ENCODE measurements around the gene SHROOM3.

SHROOM3 gene

DNA sequence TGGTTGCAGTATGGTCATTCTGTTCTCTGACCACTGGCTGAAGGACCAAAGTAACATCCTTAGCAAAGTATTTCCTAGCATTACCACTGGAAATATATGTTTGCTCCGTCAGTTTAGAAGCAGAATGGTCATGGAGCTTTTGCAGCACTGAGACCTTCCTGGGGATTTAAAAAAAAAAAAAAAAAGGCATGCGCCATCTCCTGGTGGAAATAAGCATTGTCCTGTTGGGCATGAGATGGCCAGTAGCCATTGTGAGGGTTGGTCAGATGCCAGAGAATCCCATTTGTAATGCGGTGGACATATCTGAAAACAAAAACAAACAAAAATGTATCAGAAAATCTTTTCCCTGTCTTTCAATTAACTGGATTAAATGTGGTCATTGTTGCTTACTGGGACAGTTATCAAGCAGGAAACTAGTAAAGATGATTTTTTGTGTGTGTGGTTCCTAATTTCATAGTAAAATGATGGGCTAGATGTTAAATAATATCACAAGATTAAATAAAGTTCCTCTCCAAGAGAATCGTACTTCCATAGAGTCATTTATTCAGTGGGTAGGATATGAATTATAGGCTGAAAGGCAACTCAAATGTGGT lies 323.4 kb downstream of the SHROOM3 start:
- DNase-seq = no peak

DNA sequence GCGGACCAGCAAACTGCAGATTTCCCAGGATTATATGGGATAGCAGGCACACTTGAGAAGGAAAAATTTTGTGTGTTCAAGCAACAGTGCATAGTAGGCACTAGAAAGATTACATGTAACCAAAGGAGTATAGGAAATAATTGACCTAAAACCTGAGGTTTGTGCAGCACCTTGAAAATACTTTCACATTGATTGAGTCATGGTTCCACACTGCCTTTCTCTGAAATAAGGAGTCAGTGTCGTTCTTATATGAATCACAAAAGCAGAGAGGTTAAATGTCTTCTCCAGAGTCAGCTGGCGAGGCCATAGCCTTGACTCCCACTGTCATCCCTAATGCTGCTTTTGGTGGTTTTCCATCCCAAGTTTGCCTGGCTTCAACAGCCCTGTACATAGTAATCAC lies 324.0 kb downstream of the SHROOM3 start:
- no peak for DNase-seq

DNA sequence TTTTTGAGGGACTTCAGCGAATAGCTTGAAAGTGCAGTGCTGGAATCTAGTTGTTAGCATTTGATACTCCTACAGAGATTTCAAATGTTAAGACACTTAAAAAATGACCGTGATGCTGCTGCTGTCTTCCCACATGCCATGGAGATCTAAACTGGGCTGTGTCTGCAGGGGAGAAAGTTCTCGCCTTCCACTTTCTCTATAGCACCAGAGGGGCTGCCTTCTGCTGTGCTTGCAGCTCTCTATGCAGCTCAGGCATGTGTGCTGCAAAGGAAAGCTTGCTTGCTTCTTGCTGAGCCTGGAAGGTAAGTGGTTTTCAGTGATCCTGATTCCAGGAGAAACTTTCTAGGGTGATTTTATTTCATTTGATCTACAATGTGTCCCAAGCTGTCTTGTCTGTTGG lies 325.2 kb downstream of the SHROOM3 start:
- DNase-seq = no peak

DNA sequence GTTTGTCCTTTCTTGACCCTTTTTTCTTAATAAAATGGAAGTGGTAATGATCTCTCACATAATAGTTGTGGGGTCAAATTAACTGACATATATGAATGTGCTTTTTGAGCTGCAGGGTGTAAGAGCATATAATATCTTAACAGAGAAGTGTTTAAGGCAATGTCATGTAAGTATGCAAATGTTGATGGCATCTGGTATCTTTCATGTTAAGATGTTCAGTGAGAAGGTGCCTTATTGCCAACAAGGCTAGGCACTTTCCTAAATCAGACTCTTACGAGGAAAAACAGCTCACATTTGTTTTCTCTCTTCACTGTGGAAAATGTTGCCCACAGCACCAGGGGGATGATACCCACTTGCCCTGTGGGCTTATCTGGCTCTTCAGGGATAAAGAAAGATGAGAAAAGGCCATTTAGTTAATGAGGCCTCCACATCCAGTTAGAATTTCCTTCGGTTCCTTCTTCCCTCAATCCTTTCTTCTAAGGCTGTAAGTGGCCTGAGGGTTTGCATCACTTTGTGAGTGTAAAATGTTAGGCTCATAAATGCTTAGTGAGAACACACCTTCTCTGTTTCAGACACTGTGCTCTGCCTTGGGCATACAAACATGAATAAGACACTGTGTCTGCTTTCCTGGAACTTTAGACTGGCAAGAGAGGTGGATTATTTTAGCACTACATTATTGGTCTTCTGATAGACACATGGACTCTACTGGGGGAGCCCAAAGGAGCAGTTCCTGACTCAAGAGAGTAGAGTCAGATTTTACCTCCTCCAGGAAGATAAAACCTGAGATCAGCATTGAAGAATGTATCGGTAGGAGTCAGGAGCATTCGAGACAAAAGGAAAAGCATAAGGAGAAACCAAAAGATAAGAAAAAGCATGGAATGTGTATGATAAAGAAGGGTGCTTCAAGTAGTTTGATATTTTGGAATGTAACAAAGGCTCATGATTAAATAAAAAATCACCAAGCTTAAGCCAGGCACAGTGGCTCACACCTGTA lies 327.4 kb downstream of the SHROOM3 start:
- no peak for DNase-seq

DNA sequence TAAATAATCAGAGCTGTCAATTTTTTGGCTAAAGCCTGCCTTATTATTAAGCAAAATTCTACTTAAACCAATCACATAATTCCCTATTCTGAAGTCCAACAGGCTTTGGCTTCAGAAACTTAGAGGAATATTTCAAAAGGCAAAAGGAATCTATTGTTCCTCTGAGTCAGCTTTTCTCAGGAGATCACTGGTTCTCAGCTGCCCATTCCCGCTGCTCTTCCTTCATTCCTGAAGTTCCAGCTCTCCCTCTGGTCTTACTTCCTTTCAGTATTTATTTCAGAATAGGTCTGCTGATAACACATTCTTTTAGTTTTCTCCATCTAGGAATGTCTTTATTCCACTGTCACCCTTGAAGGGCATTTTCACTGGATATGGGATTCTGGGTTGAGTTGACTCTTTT lies 329.2 kb downstream of the SHROOM3 start:
- DNase-seq = no peak

DNA sequence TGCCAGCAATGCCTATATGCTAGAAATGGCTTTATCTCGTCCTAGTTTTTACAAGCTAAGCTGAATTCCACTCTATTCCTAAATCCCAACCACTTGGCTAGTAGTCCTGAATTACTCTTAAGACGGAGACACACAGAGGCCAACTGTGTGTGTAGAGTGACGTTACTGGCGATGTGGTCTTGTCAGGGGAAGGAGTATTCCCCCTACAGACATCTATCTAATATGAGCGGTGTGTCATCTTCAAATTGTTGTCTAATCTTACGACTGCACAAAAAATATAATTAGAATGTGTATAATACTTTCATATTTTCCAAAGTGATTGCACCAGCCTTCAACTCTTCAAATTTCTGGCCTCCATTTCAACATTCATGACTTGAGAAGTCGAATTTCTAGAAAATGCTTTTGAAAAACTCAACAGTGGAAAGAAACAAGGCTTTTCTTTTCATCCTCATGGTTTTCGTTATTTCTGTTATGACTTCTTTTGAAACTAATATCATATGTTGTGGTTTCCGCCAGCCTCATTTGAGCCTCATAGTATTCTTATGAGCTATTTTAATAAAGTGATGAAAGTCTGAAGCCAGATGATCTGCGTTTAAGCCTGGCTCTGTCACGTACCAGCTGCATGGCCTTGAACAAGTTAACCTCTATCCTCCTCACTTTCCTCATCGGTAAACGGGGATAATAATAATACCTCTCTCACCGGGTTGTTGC lies 330.6 kb downstream of the SHROOM3 start:
- no peak for DNase-seq

DNA sequence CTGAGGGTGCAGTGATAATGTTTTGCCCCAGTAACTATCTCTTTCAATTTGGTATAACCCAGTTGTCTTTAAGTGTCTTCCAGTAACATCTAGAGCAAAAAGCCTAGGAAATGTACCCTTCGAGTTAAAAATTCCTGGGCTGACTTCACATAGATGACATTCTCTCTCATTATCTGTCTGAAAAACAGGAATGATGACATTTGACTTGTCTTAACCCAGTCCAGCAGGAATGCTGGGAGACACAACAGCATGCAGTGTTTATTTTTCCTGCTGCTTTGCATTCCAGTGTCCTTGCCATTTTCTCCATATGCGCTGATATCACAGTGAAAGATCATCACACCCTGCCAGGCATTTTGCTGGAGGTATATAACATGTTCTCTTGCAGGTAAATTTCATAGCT lies 333.0 kb downstream of the SHROOM3 start:
- DNase-seq = no peak

DNA sequence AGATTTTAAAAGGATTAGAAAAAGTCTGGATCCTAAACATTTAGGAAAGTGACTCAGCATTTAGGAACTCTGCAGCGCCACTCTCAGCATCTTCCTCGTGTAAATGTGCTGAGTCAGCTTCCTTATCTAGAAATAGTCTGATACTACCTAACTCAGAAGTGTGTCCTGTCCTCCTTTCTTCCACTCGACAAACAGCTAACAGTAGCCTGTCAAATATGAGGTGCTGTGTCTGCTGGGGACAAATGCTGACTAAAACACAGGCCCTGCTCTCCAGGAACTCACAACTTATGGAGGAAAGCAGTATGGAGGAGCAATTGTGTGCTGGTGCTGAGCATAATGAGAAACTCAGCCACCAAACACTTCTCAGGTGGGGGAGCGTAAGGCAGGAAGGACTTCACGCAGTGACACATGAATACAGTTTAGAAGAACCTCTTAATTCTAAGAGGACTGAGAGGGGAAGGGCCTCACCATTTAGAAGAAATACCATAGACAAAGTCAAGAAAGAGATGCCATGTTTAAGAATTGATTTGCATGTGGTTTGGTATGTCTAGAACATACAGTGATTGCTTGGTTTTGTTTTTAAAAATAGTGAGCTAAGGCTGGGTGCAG lies 337.6 kb downstream of the SHROOM3 start:
- no peak for DNase-seq

DNA sequence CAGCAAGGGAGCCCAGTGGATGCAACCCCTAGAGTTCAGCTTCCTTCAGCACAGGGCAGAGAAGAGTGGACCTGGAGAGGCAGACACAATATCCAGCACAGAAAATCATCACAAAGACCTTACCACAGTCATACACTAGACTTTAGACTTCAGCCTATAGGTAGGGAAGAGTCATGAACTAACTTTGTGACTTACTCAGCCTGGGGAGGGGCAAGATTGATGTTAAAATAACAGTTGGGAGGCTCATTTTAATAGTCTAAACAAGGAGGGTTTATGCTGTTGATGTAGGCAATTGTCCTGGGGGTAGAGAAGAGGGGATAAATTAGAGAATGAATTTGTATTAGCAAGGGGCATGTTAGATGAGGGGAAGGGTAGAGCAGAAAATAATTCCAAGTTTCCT lies 338.7 kb downstream of the SHROOM3 start:
- no peak for DNase-seq

DNA sequence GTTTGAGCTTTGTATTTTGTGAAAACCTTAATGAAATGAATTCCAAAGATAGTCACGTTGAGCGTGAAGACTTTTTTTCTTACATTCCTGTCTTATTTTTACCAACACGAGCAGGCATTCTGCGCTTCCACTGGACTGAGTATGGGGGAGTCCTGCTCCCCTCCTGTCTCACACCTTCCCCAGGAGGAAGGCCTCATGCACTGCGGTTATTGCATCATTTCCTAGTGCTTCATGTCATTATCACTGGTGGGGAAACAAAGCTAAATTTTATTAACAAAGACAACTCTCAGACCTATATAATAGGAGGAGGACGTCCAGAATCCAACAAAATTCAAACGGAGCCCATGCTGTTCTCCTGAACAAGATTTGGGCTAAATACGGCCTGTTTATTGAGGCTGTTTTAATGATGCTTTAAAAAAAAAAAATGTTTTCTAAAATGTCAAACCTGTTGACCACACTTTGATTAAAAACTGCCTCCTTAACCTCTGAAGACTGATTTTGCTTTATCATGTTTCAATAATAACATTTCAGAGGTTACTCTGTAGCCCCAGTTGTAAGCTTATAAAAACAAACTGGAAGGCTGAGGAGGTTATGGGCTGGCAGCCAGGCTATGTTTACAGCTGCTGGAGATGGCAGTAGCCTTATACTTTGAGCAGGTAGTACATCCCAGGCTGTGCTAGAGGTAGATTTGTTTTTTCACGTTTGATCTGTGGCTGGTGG lies 344.9 kb downstream of the SHROOM3 start:
- DNase-seq = no peak

DNA sequence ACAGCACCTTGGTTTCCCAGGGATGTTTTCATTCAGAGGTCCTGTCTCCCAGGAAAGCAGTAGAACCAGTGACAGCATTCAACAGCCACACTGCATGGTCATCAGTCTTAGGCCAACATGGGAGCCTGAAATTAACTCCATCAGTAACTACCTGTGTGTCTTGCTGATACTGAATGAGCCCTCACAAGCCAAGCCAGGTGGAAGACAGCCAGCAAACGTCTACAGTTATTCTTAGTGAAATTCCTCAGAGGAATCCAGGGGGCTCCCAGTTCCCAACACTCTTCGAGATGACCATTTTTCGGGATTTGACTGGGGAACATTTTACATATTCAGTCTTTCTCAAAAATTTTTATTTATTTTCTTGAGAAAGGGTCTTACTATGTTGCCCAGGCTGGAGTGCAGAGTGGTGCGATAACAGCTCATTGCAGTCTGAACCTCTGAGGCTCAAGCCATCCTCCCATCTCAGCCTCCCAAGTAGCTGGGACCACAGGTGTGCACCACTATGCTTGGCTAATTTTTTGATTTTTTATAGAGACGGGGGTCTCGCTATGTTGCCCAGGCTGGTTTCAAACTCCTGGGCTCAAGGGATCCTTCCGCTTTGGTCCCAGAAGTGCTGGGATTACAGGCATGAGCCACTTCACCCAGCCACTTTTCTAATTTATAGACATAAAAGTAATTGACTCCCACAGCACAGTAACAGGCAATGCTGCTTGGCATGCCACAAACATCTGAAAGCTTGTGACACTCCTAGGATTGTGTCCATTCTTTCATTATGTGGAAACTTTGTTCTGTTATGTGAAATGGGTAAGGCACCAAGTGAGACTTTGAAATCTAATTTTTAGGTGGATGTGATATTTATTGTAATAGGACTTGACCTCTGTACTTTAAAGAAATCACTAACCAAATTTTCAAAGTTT lies 346.0 kb downstream of the SHROOM3 start:
- DNase-seq = no peak

DNA sequence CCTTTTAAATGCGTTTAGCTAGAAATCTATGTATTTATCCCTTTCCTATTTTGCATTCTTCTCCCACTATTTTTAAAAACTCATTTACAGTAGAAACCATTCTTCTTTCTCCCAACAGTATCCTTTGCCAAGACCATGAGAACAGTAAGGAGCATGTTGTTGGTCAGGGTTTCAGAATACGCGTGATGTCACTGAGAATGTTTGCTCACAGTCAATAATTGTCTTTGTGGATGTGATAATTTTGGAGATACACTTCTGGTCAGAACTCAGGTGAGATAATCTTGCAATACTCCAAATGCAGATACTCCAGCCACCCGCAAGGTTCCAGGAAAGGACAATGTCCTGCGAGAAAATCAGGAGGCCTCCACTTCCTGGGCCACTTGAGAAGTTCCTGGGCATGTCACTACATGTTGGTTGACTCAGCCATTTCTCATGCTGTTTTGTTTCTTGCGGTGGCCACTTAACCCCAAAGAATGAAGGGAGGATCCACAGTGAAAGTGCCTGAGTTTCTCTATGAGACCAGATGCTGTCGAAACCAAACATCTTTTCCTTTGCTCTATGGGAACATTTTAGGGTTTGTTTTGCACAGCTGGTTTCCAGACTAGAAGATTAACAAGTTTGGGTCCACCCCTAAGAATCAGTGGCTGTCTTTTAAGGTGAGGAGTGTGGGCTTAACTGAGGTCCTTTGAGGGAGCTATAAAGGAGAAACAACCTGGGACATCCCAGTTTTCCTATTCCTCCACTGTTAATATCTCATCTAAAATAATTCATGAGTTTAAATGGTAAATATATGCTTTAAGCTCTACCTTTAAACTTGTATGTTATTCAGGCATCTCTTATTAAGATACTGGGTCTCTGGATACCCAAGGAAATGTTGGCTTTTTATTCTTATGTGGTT lies 346.9 kb downstream of the SHROOM3 start:
- no peak for DNase-seq

DNA sequence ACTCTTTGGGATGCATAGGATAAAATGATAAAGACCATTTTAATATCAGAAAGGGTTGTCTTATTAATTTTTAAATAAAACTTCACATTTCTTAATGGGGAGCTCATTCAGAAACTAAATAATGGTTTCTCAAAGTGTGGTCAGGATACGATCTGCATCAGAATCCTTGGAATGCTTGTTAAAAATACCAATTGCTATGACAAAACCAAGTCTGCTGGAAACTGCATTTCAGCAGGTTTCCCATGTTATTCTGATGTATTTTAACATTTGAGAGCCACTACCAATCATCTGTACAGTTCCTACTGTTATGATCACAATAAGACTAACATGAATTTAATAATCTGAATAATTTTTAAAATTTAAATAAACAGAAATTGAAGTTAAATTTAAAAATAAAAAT lies 347.8 kb downstream of the SHROOM3 start:
- DNase-seq = no peak

DNA sequence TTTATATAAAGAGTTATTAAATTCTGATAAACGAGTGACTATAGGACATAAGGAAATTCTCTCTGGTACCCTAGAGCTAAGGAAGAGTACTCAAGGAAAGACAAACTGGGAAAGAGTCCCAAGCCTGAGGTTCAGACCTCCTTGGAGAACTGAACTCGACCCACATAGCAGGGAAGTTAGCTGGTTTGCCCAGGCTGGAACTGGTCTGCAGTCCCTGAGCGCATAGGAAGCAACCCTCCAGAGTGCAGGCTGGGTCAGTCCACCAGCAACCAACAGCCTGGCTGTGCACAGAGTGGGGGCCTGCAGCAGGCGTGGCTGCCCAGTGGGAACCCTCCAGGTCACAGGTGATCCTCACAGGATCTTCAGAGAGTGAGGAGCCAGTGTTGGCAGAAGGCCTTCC lies 348.8 kb downstream of the SHROOM3 start:
- DNase-seq = no peak

DNA sequence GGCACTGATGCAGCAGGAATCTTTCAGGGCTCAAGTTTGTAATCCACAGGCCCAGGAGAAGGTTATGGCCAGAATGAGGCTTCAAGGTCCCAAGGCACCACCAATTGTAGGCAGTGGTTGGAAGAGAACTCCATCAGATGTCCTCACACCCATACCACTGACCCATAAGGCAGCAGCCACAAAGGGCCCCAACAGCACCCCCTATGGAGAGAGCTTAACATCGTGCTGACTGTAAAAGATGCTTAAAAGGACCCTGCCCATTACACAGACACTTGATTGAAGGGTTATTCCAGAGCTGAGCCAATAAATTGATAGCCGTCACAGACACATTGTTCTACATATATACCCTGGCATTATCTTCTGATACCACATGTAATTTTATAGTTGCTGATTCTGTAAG lies 349.2 kb downstream of the SHROOM3 start:
- no peak for DNase-seq

DNA sequence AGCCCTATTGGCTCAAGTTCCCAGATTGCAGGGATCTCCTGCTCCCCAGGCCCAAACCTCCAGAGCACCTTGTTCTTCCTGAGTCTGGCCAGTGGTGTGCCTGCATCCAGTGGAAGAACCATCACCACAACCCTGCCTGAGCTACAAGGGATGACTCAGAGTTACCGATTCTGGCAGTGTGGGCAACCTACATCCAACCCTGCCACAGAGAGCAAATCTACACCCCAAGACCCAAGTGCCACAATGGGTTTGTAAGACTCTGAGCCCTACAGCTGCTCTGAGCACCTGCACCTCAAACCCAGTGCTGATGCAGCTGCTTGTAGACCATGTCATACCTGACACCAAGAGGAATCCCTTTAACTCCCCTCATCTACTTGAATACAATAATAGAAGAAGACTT lies 352.9 kb downstream of the SHROOM3 start:
- DNase-seq = no peak

DNA sequence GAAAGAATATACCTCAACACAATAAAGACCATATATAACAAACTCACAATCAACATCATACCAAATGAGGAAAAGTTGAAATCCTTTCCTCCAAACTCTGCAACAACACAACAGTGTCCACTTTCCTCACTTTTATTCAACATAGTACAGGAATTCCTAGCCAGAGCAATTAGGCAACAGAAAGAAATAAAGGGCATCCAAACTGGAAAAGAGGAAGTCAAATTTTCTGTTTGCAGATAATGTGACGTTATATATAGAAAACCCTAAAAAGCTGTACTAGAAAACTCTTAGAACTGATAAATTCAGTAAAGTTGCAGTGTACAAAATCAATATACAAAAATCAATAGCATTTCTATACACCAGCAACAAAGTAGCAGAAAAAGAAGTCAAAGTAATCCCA lies 355.3 kb downstream of the SHROOM3 start:
- no peak for DNase-seq

DNA sequence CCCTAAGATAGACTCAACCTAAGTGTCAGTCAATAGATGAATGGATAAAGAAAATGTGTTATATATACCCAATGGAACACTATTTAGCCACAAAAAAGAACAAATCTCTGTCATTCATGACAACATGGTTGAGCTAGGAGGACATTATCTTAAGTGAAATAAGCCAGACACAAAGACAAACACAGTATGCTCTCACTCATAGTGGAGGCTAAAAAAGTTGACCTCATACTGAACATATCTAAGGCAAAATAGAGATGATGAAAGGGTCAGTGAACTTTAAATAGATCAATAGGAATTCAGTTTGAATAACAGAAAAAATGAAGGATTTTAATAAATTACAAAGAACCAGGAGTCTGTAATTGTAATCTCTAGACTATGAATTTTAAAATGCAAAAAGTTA lies 356.4 kb downstream of the SHROOM3 start:
- DNase-seq = no peak

DNA sequence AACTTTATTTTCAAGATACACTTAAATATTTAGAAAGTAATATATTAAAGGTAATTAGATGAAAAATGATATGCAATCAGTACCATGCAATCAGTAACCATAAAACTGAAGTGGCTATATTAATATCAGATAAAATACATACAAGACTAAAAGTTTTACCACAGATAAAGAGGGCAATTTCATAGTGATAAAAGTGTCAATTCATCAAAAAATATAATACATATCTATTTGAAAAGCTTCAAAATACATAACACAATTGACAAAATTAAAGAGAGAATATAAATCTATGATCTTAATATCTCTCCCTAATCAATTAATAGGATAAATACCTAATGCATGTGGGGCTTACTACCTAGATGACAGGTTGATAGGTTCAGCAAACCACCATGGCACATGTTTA lies 357.4 kb downstream of the SHROOM3 start:
- no peak for DNase-seq

DNA sequence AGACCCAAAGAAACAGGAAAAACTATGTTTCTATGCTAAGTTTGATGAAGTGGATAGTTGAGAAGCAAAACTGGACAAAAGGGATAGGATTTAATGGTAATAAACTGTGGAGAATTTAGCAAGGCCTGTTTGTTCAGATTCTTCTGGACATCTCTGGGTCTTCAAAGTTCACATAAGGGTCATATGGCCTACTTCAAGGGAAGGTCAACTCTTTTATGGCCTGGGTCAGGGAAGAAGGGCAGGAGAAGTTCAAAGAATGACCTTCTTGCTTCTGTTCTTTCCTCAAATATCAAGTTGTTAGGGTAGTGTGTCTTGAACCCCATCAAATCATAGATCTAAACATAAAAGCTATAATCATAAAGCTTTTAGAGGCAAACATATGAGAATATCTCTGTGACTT lies 360.2 kb downstream of the SHROOM3 start:
- DNase-seq = no peak

DNA sequence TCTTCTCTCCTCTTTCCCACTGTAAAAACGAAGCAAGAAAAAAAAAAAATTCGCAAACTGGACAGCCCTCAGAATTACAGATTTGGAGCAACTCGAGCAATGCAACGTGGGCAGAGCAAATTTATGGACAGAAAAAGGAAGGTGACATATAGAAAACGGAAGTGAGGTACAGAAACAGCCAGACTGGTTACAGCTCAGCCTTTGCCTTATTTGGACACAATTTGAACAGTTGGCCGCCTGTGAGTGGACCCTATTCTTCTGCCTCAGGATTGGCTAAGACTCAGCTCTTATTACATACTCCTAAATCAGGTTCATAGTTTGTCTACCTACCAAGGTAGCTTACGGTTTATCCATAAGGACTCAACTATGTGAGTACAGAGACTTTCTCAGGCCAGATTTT lies 364.1 kb downstream of the SHROOM3 start:
- no peak for DNase-seq
